A549 (cell line): Measurements from ENCODE around the gene FBXW2. TPM values are rescaled to one million over a fixed set of nuclear protein-coding genes. Genes with fewer than 3 reads are reported as not detected.

Source experiments
- ATAC-seq, 2 experiments: fragments of 200-7000 bp in 1 of 2; fragments of >200 bp in 1 of 2; cut with Nextera tagmentation in 1 of 2; cut with Tn5 transposase in 1 of 2; 3 replicates each; pipeline versions ENCODE4 v1.8.0 to v1.9.1; 2018 to 2020; ENCODE audit warnings: mild to moderate bottlenecking in 1 of 2, moderate library complexity in 1 of 2
- CTCF ChIA-PET: fragments of 300-600 bp; sonication (Branson Sonifier 250); formaldehyde crosslinking; extraction: SDS; loops from one replicate; lab custom pipeline; 2021; ENCODE audit warnings: antibody characterized with exemption, inconsistent platforms; lab: Yijun Ruan, JAX
- POLR2A ChIA-PET: fragments of 350-600 bp; formaldehyde crosslinking; extraction: SDS; loops from one replicate; lab custom pipeline; 2021; ENCODE audit warnings: antibody characterized with exemption, inconsistent platforms; lab: Yijun Ruan, JAX
- DNase-seq, 2 experiments: peaks; one replicate each; pipeline versions ENCODE4 v3.0.0 to v3.0.0-alpha.2; 2011 to 2016; ENCODE audit warnings: low read depth in 1 of 2, low spot score in 1 of 2
- FAIRE-seq: peaks from 2 replicates; lab custom pipeline; 2011; peaks lifted over from hg19 to GRCh38; lab: Jason Lieb, UNC
- H3K27ac ChIP-seq, 2 experiments: fragments of >200 bp; sonication (Bioruptor Twin); formaldehyde crosslinking; 3 replicates each; pipeline ENCODE4 v1.5.1; 2016 to 2017
- H3K4me1 ChIP-seq: fragments of >200 bp; sonication (Bioruptor Twin); formaldehyde crosslinking; 3 replicates; pipeline ENCODE4 v1.6.1; 2016
- H3K4me2 ChIP-seq: fragments of >200 bp; sonication (Bioruptor Twin); formaldehyde crosslinking; 3 replicates; pipeline ENCODE4 v1.6.1; 2016
- H3K4me3 ChIP-seq: fragments of >200 bp; sonication (Bioruptor Twin); formaldehyde crosslinking; 3 replicates; pipeline ENCODE4 v1.5.1; 2016
- H3K9me3 ChIP-seq: fragments of >200 bp; sonication (Bioruptor Twin); formaldehyde crosslinking; 3 replicates; pipeline ENCODE4 v1.6.1; 2016
- CBX2 ChIP-seq: fragments of 200-600 bp; sonication (generic); IDR thresholded peaks from 2 replicates; pipeline ENCODE4 v1.6.1; 2016; ENCODE audit warnings: low read depth, mild to moderate bottlenecking, borderline replicate concordance
- CBX8 ChIP-seq: fragments of 200-600 bp; sonication (generic); IDR thresholded peaks from 2 replicates; pipeline ENCODE4 v1.6.1; 2016
- CTCF ChIP-seq: fragments of >200 bp; sonication (Bioruptor Twin); formaldehyde crosslinking; IDR thresholded peaks from 3 replicates; pipeline ENCODE4 v1.5.1; 2016
- EHMT2 ChIP-seq: fragments of 200-600 bp; sonication (generic); IDR thresholded peaks from 2 replicates; pipeline ENCODE4 v1.6.1; 2016; ENCODE audit warnings: antibody characterized with exemption, low read depth, mild to moderate bottlenecking, moderate library complexity
- ESRRA ChIP-seq: fragments of 150-350 bp; IDR thresholded peaks from 2 replicates; pipeline ENCODE4 v1.6.1; 2014; ENCODE audit warnings: mild to moderate bottlenecking, low read length, borderline replicate concordance
- FOSB ChIP-seq: fragments of 250-450 bp; sonication (Bioruptor Pico); IDR thresholded peaks from 2 replicates; pipeline ENCODE4 v1.5.0; 2020; ENCODE audit warnings: mild to moderate bottlenecking, moderate library complexity
- FOXS1 ChIP-seq: fragments of 250-450 bp; sonication (Bioruptor Pico); IDR thresholded peaks from 2 replicates; pipeline ENCODE4 v1.5.0; 2020; ENCODE audit warnings: mild to moderate bottlenecking, moderate library complexity
- HEYL ChIP-seq: fragments of 250-450 bp; sonication (Bioruptor Pico); IDR thresholded peaks from 2 replicates; pipeline ENCODE4 v1.8.0; 2021; ENCODE audit warnings: mild to moderate bottlenecking, moderate library complexity
- RARB ChIP-seq: fragments of 250-450 bp; sonication (Bioruptor Pico); IDR thresholded peaks from 2 replicates; pipeline ENCODE4 v1.8.0; 2021; ENCODE audit warnings: mild to moderate bottlenecking, moderate library complexity
- RNF2 ChIP-seq: fragments of 200-600 bp; sonication (generic); IDR thresholded peaks from 2 replicates; pipeline ENCODE4 v1.6.1; 2016; ENCODE audit warnings: low read depth, mild to moderate bottlenecking, antibody characterized with exemption, moderate library complexity, borderline replicate concordance
- WGBS: methylation state at CpG from one replicate; pipeline ENCODE4 v1.1.6; 2017; ENCODE audit errors: missing lambda C conversion rate; 5-methylcytosine and 5-hydroxymethylcytosine counted together
- polyA plus RNA-seq, 4 experiments: library from polyadenylated mRNA; depleted of rRNA in 3 of 4; stranded (reverse); fragments of >200 nt; fragmentation: RNase III in 1 of 4; extraction: RNeasy Plus Mini Kit Qiagen cat#74134 plus additional on column Dnase treatment in 1 of 4; gene quantifications; 2 replicates in 3 of 4; 3 replicates in 1 of 4; pipeline ENCODE4 v1.2.3, GENCODE V29; 2011 to 2017
- TF ChIP-seq, protein P1 (sequence below): fragments of 150-350 bp; IDR thresholded peaks from 2 replicates; pipeline ENCODE4 v1.6.1; 2014; ENCODE audit warnings: low read depth, mild to moderate bottlenecking, low read length
- TF ChIP-seq, protein P2 (sequence below): IDR thresholded peaks from 2 replicates; pipeline ENCODE4 v1.6.1; 2012; ENCODE audit warnings: low read depth, borderline replicate concordance

FBXW2 gene
- polyA plus RNA-seq, 2 of the 4 experiments (the other 2 are of a cell fraction): 28.8 to 60.0 TPM

- TF ChIP-seq CTCF (no peak), FOSB (CRISPR knock-in tag) (no peak), HEYL (CRISPR knock-in tag) (no peak)
Measured at GRCh38 chr9:120765910-120766425, 27.2 kb downstream of the FBXW2 start (continued).

DNA sequence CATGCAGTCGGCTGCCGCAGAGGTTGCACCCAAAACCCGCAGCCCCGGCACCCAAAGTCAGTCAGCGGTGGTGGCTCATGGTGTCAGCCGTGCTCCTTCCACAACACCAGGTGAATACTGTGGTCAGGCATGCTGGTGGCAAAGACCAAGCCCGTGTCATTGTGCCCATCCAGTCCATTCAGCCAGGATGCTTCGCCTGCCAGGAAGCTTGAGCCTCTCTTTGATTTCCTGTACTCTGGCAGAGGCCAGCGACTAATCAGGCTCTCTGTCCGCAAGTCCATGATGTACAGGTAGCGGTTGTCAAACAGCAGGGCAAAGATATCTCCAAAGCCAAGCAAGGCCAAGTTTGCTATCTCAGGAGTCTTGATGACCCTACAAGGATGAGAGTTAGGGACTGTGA is 28.7 kb downstream of the FBXW2 start:
- peaks cover 20% of the 10 kb centered on the region for H3K4me1 ChIP-seq
- ATAC-seq (no peak), DNase-seq (no peak), FAIRE-seq (no peak)
- TF ChIP-seq FOXS1 (no peak), RNF2 (no peak), ESRRA (no peak)
- TF ChIP-seq, protein P1, sequence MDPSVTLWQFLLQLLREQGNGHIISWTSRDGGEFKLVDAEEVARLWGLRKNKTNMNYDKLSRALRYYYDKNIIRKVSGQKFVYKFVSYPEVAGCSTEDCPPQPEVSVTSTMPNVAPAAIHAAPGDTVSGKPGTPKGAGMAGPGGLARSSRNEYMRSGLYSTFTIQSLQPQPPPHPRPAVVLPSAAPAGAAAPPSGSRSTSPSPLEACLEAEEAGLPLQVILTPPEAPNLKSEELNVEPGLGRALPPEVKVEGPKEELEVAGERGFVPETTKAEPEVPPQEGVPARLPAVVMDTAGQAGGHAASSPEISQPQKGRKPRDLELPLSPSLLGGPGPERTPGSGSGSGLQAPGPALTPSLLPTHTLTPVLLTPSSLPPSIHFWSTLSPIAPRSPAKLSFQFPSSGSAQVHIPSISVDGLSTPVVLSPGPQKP: no peak
- H3K27ac ChIP-seq: no peak overlapping the region
- H3K4me2 ChIP-seq: no peak overlapping the region
- WGBS: 93% methylated on average over 10 of the region's 11 CpGs
- ChIA-PET POLR2A (no interaction called here), CTCF (interaction anchor here (0.6 to 12.8 kb wide), 5 partner anchors 9 to 639 kb away, joined by 3 to 96 read pairs (median 4); no protein-coding TSS in a partner anchor)
- no peaks in the 10 kb centered on the region for H3K9me3 ChIP-seq
- H3K4me3 ChIP-seq: no peak overlapping the region

DNA sequence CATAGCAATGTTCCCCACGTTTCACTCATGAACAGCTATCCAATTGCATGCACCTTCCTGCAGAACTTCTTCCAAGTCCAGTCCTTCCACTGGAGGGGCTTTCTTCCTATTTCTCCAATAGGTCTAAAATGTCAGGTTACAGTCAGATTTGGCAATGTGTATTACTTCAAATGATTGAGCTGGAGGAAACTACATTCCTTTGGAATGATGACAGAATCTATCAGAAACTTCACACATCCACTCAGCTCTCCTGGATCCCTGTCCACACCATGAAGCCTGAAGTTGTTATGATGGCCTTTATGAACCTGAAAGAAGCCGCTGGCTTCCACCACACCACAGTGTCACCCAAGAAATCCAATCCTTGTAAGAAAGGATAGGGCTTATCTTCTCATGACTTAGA is 32.2 kb downstream of the FBXW2 start:
- no peaks in the 10 kb centered on the region; the same call in 2 of the 3 replicates for H3K4me1 ChIP-seq
- TF ChIP-seq, protein P2, sequence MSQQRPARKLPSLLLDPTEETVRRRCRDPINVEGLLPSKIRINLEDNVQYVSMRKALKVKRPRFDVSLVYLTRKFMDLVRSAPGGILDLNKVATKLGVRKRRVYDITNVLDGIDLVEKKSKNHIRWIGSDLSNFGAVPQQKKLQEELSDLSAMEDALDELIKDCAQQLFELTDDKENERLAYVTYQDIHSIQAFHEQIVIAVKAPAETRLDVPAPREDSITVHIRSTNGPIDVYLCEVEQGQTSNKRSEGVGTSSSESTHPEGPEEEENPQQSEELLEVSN: no peak
- no peak for TF ChIP-seq RARB (CRISPR knock-in tag)
- ATAC-seq (no peak), DNase-seq (no peak), FAIRE-seq (no peak)
- H3K9me3 ChIP-seq: no peaks in the 10 kb centered on the region
- H3K4me2 ChIP-seq: no peak overlapping the region
- WGBS: 88% methylated on average over 2 of the region's 2 CpGs
- ChIA-PET POLR2A (interaction anchor here (0.6 kb wide), 1 partner anchor 17 kb away, joined by 3 read pairs; no protein-coding TSS in a partner anchor), CTCF (interaction anchor here (0.6 to 1.5 kb wide), 4 partner anchors 106 to 299 kb away, joined by 3 to 5 read pairs (median 3); no protein-coding TSS in a partner anchor)
- H3K27ac ChIP-seq: no peak overlapping the region
- no peak overlapping the region for H3K4me3 ChIP-seq

DNA sequence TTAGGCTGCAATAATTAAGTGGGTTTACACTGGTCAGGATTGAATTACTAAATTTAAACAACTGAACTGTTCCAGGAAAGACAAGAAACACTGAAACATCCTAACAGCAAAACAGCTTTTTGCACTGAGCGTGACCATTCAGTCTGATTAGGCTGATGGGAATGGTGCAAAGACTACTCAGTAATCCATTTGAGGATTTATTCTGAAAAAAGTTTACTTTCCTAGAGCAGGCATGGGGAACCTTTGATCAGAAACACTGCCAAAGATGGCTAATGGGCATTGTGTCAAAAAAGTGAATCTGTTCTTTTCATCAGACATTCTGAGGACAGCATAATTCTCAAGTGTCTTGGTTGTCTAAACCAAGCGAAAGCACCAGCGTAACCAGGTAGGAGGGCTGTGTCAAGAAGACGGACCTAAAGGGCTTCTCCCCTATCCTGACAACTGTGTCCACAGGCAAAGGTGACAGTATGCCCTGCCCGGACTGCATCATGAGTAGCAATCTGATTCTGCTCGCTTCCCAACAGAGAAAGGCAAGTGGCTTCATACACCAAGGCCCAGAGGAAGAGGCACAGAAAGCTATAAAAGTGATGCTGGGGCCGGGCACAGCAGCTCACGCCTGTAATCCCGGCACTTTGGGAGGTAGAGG is 33.3 kb downstream of the FBXW2 start:
- CTCF ChIA-PET: interaction anchor here (0.8 to 1.2 kb wide), 4 partner anchors 14 to 177 kb away, joined by 3 read pairs; no protein-coding TSS in a partner anchor
- POLR2A ChIA-PET: no interaction called here
- H3K4me2 ChIP-seq: no peak overlapping the region
- H3K4me3 ChIP-seq: no peak overlapping the region
- DNase-seq (no peak), ATAC-seq (no peak), FAIRE-seq (no peak)
- H3K27ac ChIP-seq: no peak overlapping the region; a peak in 1 of 6 replicates
- 92% methylated on average over 9 of the region's 9 CpGs for WGBS
- H3K9me3 ChIP-seq: no peaks in the 10 kb centered on the region
- TF ChIP-seq CBX2: no peak
- no peak for TF ChIP-seq RNF2
- TF ChIP-seq CBX8: no peak
- TF ChIP-seq FOXS1: no peak
- TF ChIP-seq EHMT2: no peak
- H3K4me1 ChIP-seq: peaks cover 3% of the 10 kb centered on the region; the same call in 1 of the 3 replicates
